Skeletal muscle tissue (tissue), 5 donors: Measurements from ENCODE around the gene FRMPD4. TPM values are rescaled to one million over a fixed set of nuclear protein-coding genes. Genes with fewer than 3 reads are reported as not detected.

Experiments used
- H3K27ac ChIP-seq: one replicate; pipeline ENCODE4 v1.7.0; 2013; ENCODE audit warnings: mild to moderate bottlenecking, low read depth, low read length, inconsistent platforms
- H3K27me3 ChIP-seq, 3 donors: one replicate each; pipeline ENCODE4 v1.7.0; 2013; ENCODE audit warnings: low read length in 3 of 3; ENCODE audit not compliant: control insufficient read depth in 3 of 3, insufficient read depth in 3 of 3
- H3K36me3 ChIP-seq, 3 donors: one replicate each; pipeline ENCODE4 v1.7.0; 2013; ENCODE audit warnings: low read length in 3 of 3; ENCODE audit not compliant: control insufficient read depth in 3 of 3, insufficient read depth in 3 of 3
- H3K4me1 ChIP-seq, 3 donors: one replicate each; pipeline ENCODE4 v1.7.0; 2013; ENCODE audit warnings: low read length in 3 of 3, mild to moderate bottlenecking in 3 of 3; ENCODE audit not compliant: control insufficient read depth in 3 of 3, insufficient read depth in 3 of 3
- H3K4me3 ChIP-seq, 3 donors: one replicate each; pipeline ENCODE4 v1.7.0; 2013; ENCODE audit warnings: low read length in 3 of 3
- H3K9ac ChIP-seq, 3 donors: one replicate each; pipeline ENCODE4 v1.7.0; 2013; ENCODE audit warnings: low read length in 3 of 3, mild to moderate bottlenecking in 3 of 3, moderate library complexity in 2 of 3, low read depth in 1 of 3
- H3K9me3 ChIP-seq, 3 donors: one replicate each; pipeline ENCODE4 v1.7.0; 2013; ENCODE audit warnings: low read length in 3 of 3; ENCODE audit not compliant: control insufficient read depth in 3 of 3
- small RNA-seq: library from RNA; depleted of rRNA; stranded (forward); fragments of <200 nt; gene quantifications from one replicate; pipeline ENCODE3, GENCODE V24; 2014
- total RNA-seq: library from RNA; depleted of rRNA; stranded (reverse); fragments of >200 nt; gene quantifications from one replicate; pipeline ENCODE4 v1.2.3, GENCODE V29; 2014
- donor health status: Osteomylitis.

The FRMPD4 gene
- total RNA-seq, 1 donor from 2014 or later = 1.0 TPM

DNA sequence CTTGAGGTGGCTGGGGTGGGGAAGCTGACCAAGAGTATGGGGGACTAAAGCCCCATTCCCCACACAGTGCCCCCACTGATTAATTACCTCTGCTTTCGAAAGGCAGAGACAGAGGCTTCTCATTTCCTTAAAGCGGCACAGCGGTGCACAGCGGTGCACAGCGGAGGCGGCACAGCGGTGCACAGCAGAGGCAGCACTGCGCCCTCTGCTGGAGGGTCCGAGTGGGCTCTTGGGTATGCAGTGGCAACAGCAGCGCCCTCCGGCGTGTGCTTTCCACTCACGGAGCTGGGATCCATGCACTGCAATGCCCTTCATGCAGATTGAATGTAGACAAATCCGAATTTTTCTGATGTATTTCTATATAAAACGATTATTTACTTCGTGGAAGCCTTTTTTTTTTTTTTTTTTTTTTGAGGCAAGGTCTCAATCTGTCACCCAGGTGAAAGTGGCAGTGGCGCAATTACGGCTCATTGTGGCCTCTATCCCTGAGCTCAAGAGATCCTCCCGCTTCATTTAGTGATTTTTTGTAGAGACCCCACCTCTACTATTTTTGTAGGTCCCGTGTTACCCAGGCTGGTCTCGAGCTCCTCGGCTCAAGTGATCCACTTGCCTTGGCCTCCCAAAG lies 633.3 kb downstream of the FRMPD4 start:
- Histone ChIP-seq H3K9me3 (no peaks in the 10 kb centered on the region), H3K36me3 (no peaks in the 10 kb centered on the region), H3K4me1 (no peaks in the 10 kb centered on the region), H3K27me3 (peaks cover 5 to 12% (median 9%) of the 10 kb centered on the region in 3 donors), H3K9ac (no peak overlapping the region), H3K27ac (no peak overlapping the region), H3K4me3 (no peak overlapping the region)

Small RNA genes within 50 kb of the gene (small RNA-seq; reads per million reads assigned to genes)
- not detected for gene AC119619.1
- not detected for gene RF00019
- not detected for gene RN7SKP290
